K562 (cell line): Measurements from ENCODE around the gene GLB1L2. TPM values are rescaled to one million over a fixed set of nuclear protein-coding genes. Genes with fewer than 3 reads are reported as not detected.

ENCODE experiments used
- ATAC-seq: fragments of 200-7000 bp; cut with Tn5 transposase; 3 replicates; pipeline ENCODE4 v1.9.1; 2020; ENCODE audit warnings: moderate library complexity
- BruUV-seq: library from RNA; stranded (reverse); fragments of 400-500 nt; replicated peaks from 2 replicates; lab custom pipeline; 2021; lab: Mats Ljungman, UMichigan
- CTCF ChIA-PET: fragments of 300-600 bp; formaldehyde crosslinking; extraction: SDS; loops from one replicate; lab custom pipeline; 2021; ENCODE audit warnings: low intra/inter-chr PET ratio; lab: Yijun Ruan, JAX
- POLR2A ChIA-PET: fragments of 300-600, 350-650 bp; sonication (Branson Sonifier 250); formaldehyde crosslinking; extraction: SDS; loops from one replicate; lab custom pipeline; 2021; ENCODE audit warnings: antibody characterized with exemption, inconsistent platforms; lab: Yijun Ruan, JAX
- DNase-seq, 4 experiments: peaks; one replicate each; pipeline versions ENCODE4 v3.0.0 to v3.0.0-alpha.2; 2011 to 2018; ENCODE audit warnings: low spot score in 3 of 4, mixed read lengths in 3 of 4; ENCODE audit errors: extremely low read depth in 1 of 4
- FAIRE-seq: peaks from 2 replicates; lab custom pipeline; 2011; peaks lifted over from hg19 to GRCh38; lab: Jason Lieb, UNC
- H2AFZ ChIP-seq: 2 replicates; pipeline ENCODE4 v1.6.0; 2011; ENCODE audit warnings: low read depth, low read length, control low read depth, inconsistent platforms
- H3K27ac ChIP-seq: fragments of 200-600 bp; 3 replicates; pipeline ENCODE4 v1.8.0; 2011; ENCODE audit warnings: low read depth, mild to moderate bottlenecking, control low read depth, inconsistent platforms, low read length, moderate library complexity, mixed read lengths; ENCODE audit errors: extremely low read depth
- H3K27me3 ChIP-seq, 2 experiments: fragments of 300-600 bp in 1 of 2; 2 replicates in 1 of 2; 3 replicates in 1 of 2; pipeline versions ENCODE4 v1.6.0 to v1.8.0; 2011; ENCODE audit warnings: inconsistent platforms in 2 of 2, low read length in 2 of 2, mild to moderate bottlenecking in 1 of 2, mixed read lengths in 1 of 2, moderate library complexity in 1 of 2; ENCODE audit not compliant: control insufficient read depth in 2 of 2, insufficient read depth in 2 of 2
- H3K36me3 ChIP-seq: fragments of 300-600 bp; 3 replicates; pipeline ENCODE4 v1.8.0; 2011; ENCODE audit warnings: mild to moderate bottlenecking, low read length, inconsistent platforms; ENCODE audit not compliant: control insufficient read depth, insufficient read depth
- H3K4me1 ChIP-seq, 2 experiments: fragments of 200-600 bp in 1 of 2; replicated peaks in 1 of 2; 2 replicates in 1 of 2; 3 replicates in 1 of 2; pipeline versions ENCODE4 v1.5.1 to v1.8.0; 2011; ENCODE audit warnings: inconsistent platforms in 2 of 2, low read length in 2 of 2, mild to moderate bottlenecking in 1 of 2, mixed read lengths in 1 of 2, moderate library complexity in 1 of 2; ENCODE audit not compliant: control insufficient read depth in 2 of 2, insufficient read depth in 2 of 2
- H3K4me2 ChIP-seq: 2 replicates; pipeline ENCODE4 v1.6.1; 2011; ENCODE audit warnings: low read length, control low read depth, inconsistent platforms, mixed read lengths; ENCODE audit not compliant: insufficient read depth
- H3K4me3 ChIP-seq: fragments of 200-600 bp; sonication (generic), shearing (Covaris generic); 2 replicates; pipeline ENCODE4 v1.5.1; 2016; ENCODE audit warnings: control low read depth, inconsistent platforms
- H3K79me2 ChIP-seq: fragments of 200-600 bp; 3 replicates; pipeline ENCODE4 v1.8.0; 2011; ENCODE audit warnings: low read length, inconsistent platforms; ENCODE audit not compliant: control insufficient read depth, insufficient read depth
- H3K9ac ChIP-seq, 2 experiments: 2 replicates each; pipeline versions ENCODE4 v1.6.0 to v1.6.1; 2011; ENCODE audit warnings: low read depth in 2 of 2, low read length in 2 of 2, control low read depth in 1 of 2, inconsistent platforms in 1 of 2, mild to moderate bottlenecking in 1 of 2, mixed read lengths in 1 of 2; ENCODE audit not compliant: insufficient read depth in 1 of 2
- H3K9me1 ChIP-seq: one replicate; pipeline ENCODE4 v1.6.0; 2011; ENCODE audit warnings: inconsistent platforms, mild to moderate bottlenecking, low read length, moderate library complexity; ENCODE audit not compliant: control insufficient read depth, insufficient read depth
- H3K9me3 ChIP-seq: replicated peaks from 2 replicates; pipeline ENCODE4 v1.5.1; 2011; ENCODE audit warnings: low read depth, low read length, inconsistent platforms; ENCODE audit not compliant: control insufficient read depth, insufficient read depth
- H4K20me1 ChIP-seq: replicated peaks from 2 replicates; pipeline ENCODE4 v1.6.1; 2011; ENCODE audit warnings: low read length, inconsistent platforms, mixed read lengths; ENCODE audit not compliant: control insufficient read depth, insufficient read depth
- CBX5 ChIP-seq: IDR thresholded peaks from 2 replicates; pipeline ENCODE4 v1.6.1; 2014; ENCODE audit warnings: low read depth, borderline replicate concordance
- MBD2 ChIP-seq: sonication (generic); IDR thresholded peaks from 2 replicates; pipeline ENCODE4 v1.6.1; 2016; ENCODE audit warnings: low read depth, borderline replicate concordance
- PBX2 ChIP-seq, 2 experiments: IDR thresholded peaks in 1 of 2; conservative IDR thresholded peaks in 1 of 2; 2 replicates each; pipeline ENCODE4 v1.6.1; 2016; ENCODE audit warnings: low read depth in 2 of 2, mild to moderate bottlenecking in 1 of 2, missing compliant biosample characterization in 1 of 2, missing genetic modification characterization in 1 of 2, moderate library complexity in 1 of 2
- RBM25 ChIP-seq: fragments of 200-400 bp; formaldehyde crosslinking; IDR thresholded peaks from 2 replicates; pipeline ENCODE4 v1.6.1; 2018; ENCODE audit warnings: low read length, low read depth, moderate library complexity; ENCODE audit not compliant: severe bottlenecking
- ZNF184 ChIP-seq: sonication (generic); formaldehyde crosslinking; IDR thresholded peaks from 2 replicates; pipeline ENCODE4 v1.5.0; 2020; ENCODE audit warnings: missing genetic modification reagents
- ZNF316 ChIP-seq: fragments of 450-650 bp; IDR thresholded peaks from 2 replicates; pipeline ENCODE4 v1.6.1; 2016
- ZNF584 ChIP-seq: fragments of 200-800 bp; sonication (Bioruptor generic); IDR thresholded peaks from 2 replicates; pipeline ENCODE4 v1.6.1; 2016; ENCODE audit warnings: low read depth, mild to moderate bottlenecking, missing genetic modification characterization, missing compliant biosample characterization
- WGBS: fragments of 100-300 bp; shearing (Covaris generic); methylation state at CpG from one replicate; pipeline ENCODE4 v1.1.6; 2016; ENCODE audit warnings: low coverage, mixed read lengths; ENCODE audit not compliant: insufficient coverage; ENCODE audit errors: missing lambda C conversion rate; 5-methylcytosine and 5-hydroxymethylcytosine counted together
- in situ Hi-C: fragments of 300-500 bp; cut with MboI; formaldehyde crosslinking; loops from 4 replicates; pipeline ENCODE4 v1.15.0; 2018; ENCODE audit warnings: inconsistent platforms, mixed read lengths
- intact Hi-C: fragments of 100-400 bp; cut with micrococcal nuclease; formaldehyde crosslinking; loops from 2 replicates; pipeline ENCODE4 v1.14.2; 2022
- polyA plus RNA-seq, 8 experiments: library from polyadenylated mRNA; depleted of rRNA in 4 of 8; stranded (reverse) in 5 of 8; unstranded in 3 of 8; fragments of >200 nt; fragmentation: Nextera tagmentation in 2 of 8; fragmentation: Illumina TruSeq in 1 of 8; extraction: Ambion mirVana in 2 of 8; extraction: Trizol in 1 of 8; gene quantifications; 2 replicates each; pipeline versions ENCODE4 v1.2.1 to v1.2.3, GENCODE V29; 2011 to 2014; ENCODE audit warnings: inconsistent platforms in 1 of 8, missing spikeins in 1 of 8
- total RNA-seq, 7 experiments: library from RNA; depleted of rRNA in 6 of 7; stranded (reverse); fragments of >200 nt in 6 of 7; fragmentation: Illumina TruSeq in 2 of 7; extraction: Trizol in 2 of 7; gene quantifications; 2 replicates each; pipeline versions ENCODE4 v1.2.1 to v1.2.3, GENCODE V29; 2011 to 2021; ENCODE audit warnings: low replicate concordance in 1 of 7

GLB1L2 gene
- total and polyA plus RNA-seq, 9 of the 15 experiments (the other 6 are each of a cell fraction or from before 2014, with no cell fraction given), result 0.84 to 21.4 (median 13.8) TPM

- DNase-seq, result no peak
- Histone ChIP-seq H3K4me3 (no peak overlapping the region), H3K79me2 (no peaks in the 10 kb centered on the region), H4K20me1 (no peaks in the 10 kb centered on the region; the same call in 1 of the 2 replicates), H3K9me3 (no peaks in the 10 kb centered on the region), H3K9me1 (no peaks in the 10 kb centered on the region), H3K27me3 (peaks cover 18 to 36% of the 10 kb centered on the region in 2 experiments), H2AFZ (no peak overlapping the region), H3K4me2 (no peak overlapping the region), H3K27ac (no peak overlapping the region), H3K9ac (no peak overlapping the region), H3K4me1 (peaks cover 5 to 11% of the 10 kb centered on the region in 2 experiments; a peak in 3 of 5 replicates), H3K36me3 (no peaks in the 10 kb centered on the region)
- ChIA-PET CTCF (no interaction called here), POLR2A (no interaction called here)
- 20% methylated on average over 6 of the region's 6 CpGs for WGBS
- intact Hi-C loops, result no loop called here
- FAIRE-seq, result no peak
- BruUV-seq, result no TSS peak
- no peak for TF ChIP-seq CBX5
- TF ChIP-seq RBM25, result no peak
- TF ChIP-seq ZNF184 (CRISPR knock-in tag), result no peak
- TF ChIP-seq ZNF316, result no peak
- TF ChIP-seq PBX2 (CRISPR knock-in tag; IDR thresholded peaks at IDR 0.05; ENCODE audit: low read depth), result no peak
- TF ChIP-seq PBX2 (tag; conservative IDR thresholded peaks at IDR 0.05; ENCODE audit: low read depth), result no peak
- TF ChIP-seq ZNF584 (CRISPR knock-in tag), result no peak
- no peak for TF ChIP-seq MBD2
- ATAC-seq, result no peak
- in situ Hi-C loops, result no loop called here
Observed at GRCh38 chr11:134291196-134291595, 40.6 kb upstream of the GLB1L2 start.
